Measurements from ENCODE around the gene EHMT1. TPM values are rescaled to one million over a fixed set of nuclear protein-coding genes. Genes with fewer than 3 reads are reported as not detected.

EHMT1 gene
- total and polyA plus RNA-seq, 2 of the 13 experiments (the other 11 are each of a cell fraction or from before 2014, with no cell fraction given), result 23.0 to 27.1 TPM

DNA sequence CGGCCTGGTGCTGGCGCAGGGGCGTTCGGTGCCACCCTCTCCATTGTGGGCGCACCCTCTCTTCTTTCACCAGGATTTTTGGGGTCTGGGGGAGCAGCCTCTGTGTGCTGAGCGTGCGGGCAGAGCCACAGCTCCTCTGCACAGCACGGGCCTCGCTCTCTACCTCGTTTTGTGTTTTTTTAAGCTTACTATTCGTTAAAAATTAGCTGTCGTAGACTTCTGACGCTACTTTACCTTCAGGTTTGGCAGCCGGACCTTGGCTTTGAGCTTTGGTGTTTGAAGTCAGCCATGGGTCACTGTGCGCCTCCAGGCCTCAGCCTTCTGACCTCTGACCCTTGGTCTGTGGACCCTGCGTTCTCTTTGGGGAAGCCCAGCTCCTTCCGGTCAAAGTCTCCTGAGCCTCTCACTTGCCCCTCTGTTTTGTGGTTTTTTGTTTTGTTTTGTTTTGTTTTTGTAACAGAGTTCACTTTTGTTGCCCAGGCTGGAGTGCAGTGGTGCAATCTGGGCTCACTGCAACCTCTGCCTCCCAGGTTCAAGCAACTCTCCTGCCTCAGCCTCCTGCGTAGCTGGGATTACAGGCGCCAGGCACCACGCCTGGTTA, 170.6 kb downstream of the EHMT1 start (continued):
- TF ChIP-seq, protein P1, sequence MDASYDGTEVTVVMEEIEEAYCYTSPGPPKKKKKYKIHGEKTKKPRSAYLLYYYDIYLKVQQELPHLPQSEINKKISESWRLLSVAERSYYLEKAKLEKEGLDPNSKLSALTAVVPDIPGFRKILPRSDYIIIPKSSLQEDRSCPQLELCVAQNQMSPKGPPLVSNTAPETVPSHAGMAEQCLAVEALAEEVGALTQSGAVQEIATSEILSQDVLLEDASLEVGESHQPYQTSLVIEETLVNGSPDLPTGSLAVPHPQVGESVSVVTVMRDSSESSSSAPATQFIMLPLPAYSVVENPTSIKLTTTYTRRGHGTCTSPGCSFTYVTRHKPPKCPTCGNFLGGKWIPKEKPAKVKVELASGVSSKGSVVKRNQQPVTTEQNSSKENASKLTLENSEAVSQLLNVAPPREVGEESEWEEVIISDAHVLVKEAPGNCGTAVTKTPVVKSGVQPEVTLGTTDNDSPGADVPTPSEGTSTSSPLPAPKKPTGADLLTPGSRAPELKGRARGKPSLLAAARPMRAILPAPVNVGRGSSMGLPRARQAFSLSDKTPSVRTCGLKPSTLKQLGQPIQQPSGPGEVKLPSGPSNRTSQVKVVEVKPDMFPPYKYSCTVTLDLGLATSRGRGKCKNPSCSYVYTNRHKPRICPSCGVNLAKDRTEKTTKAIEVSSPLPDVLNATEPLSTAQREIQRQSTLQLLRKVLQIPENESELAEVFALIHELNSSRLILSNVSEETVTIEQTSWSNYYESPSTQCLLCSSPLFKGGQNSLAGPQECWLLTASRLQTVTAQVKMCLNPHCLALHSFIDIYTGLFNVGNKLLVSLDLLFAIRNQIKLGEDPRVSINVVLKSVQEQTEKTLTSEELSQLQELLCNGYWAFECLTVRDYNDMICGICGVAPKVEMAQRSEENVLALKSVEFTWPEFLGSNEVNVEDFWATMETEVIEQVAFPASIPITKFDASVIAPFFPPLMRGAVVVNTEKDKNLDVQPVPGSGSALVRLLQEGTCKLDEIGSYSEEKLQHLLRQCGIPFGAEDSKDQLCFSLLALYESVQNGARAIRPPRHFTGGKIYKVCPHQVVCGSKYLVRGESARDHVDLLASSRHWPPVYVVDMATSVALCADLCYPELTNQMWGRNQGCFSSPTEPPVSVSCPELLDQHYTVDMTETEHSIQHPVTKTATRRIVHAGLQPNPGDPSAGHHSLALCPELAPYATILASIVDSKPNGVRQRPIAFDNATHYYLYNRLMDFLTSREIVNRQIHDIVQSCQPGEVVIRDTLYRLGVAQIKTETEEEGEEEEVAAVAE (CRISPR knock-in tag; IDR thresholded peaks at IDR 0.05; ENCODE audit: borderline replicate concordance), result peak; percentile 48; the same call in 1 of the 2 replicates
- TF ChIP-seq, protein P2, sequence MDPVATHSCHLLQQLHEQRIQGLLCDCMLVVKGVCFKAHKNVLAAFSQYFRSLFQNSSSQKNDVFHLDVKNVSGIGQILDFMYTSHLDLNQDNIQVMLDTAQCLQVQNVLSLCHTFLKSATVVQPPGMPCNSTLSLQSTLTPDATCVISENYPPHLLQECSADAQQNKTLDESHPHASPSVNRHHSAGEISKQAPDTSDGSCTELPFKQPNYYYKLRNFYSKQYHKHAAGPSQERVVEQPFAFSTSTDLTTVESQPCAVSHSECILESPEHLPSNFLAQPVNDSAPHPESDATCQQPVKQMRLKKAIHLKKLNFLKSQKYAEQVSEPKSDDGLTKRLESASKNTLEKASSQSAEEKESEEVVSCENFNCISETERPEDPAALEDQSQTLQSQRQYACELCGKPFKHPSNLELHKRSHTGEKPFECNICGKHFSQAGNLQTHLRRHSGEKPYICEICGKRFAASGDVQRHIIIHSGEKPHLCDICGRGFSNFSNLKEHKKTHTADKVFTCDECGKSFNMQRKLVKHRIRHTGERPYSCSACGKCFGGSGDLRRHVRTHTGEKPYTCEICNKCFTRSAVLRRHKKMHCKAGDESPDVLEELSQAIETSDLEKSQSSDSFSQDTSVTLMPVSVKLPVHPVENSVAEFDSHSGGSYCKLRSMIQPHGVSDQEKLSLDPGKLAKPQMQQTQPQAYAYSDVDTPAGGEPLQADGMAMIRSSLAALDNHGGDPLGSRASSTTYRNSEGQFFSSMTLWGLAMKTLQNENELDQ (CRISPR knock-in tag; IDR thresholded peaks at IDR 0.05; ENCODE audit: borderline replicate concordance), result no peak
- TF ChIP-seq, protein P3, sequence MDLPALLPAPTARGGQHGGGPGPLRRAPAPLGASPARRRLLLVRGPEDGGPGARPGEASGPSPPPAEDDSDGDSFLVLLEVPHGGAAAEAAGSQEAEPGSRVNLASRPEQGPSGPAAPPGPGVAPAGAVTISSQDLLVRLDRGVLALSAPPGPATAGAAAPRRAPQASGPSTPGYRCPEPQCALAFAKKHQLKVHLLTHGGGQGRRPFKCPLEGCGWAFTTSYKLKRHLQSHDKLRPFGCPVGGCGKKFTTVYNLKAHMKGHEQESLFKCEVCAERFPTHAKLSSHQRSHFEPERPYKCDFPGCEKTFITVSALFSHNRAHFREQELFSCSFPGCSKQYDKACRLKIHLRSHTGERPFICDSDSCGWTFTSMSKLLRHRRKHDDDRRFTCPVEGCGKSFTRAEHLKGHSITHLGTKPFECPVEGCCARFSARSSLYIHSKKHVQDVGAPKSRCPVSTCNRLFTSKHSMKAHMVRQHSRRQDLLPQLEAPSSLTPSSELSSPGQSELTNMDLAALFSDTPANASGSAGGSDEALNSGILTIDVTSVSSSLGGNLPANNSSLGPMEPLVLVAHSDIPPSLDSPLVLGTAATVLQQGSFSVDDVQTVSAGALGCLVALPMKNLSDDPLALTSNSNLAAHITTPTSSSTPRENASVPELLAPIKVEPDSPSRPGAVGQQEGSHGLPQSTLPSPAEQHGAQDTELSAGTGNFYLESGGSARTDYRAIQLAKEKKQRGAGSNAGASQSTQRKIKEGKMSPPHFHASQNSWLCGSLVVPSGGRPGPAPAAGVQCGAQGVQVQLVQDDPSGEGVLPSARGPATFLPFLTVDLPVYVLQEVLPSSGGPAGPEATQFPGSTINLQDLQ (CRISPR knock-in tag; IDR thresholded peaks at IDR 0.05), result no peak
- TF ChIP-seq MAFK (conservative IDR thresholded peaks at IDR 0.05 in 1 of 2, IDR thresholded peaks at IDR 0.05 in 1 of 2; ENCODE audit: low read length in 2 of 2), result no peak
- peak; percentile 82 for TF ChIP-seq TBX2 (CRISPR knock-in tag; IDR thresholded peaks at IDR 0.05; ENCODE audit: borderline replicate concordance)
- no peak for TF ChIP-seq ZNF891 (CRISPR knock-in tag; IDR thresholded peaks at IDR 0.05)
- no peak for TF ChIP-seq TEAD2 (CRISPR knock-in tag; IDR thresholded peaks at IDR 0.05)
- TF ChIP-seq HDAC1 (CRISPR knock-in tag; IDR thresholded peaks at IDR 0.05), result peak; percentile 81
- no peak for TF ChIP-seq ETV6 (CRISPR knock-in tag; conservative IDR thresholded peaks at IDR 0.05)
- TF ChIP-seq LCORL (IDR thresholded peaks at IDR 0.05), result peak; percentile 86
- peak; percentile 95 for TF ChIP-seq LCORL (CRISPR knock-in tag; IDR thresholded peaks at IDR 0.05)
- TF ChIP-seq, protein P4, sequence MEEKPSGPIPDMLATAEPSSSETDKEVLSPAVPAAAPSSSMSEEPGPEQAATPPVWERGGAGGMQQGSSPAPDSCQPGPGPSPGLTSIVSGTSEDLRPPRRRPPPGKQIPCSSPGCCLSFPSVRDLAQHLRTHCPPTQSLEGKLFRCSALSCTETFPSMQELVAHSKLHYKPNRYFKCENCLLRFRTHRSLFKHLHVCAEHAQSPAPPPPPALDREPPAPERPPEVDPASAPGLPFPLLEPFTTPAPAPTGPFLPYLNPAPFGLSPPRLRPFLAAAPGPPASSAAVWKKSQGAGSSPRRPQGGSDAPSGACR (CRISPR knock-in tag; IDR thresholded peaks at IDR 0.05), result peak; percentile 87; the same call in 1 of the 2 replicates
- no peak for TF ChIP-seq HOXA9 (CRISPR knock-in tag; IDR thresholded peaks at IDR 0.05; ENCODE audit: borderline replicate concordance)
- TF ChIP-seq FOXO1 (CRISPR knock-in tag; IDR thresholded peaks at IDR 0.05), result peak; percentile 73; the same call in 1 of the 2 replicates
- peak; percentile 36; the same call in 1 of the 2 replicates for TF ChIP-seq ZMYM3 (CRISPR knock-in tag; IDR thresholded peaks at IDR 0.05)
- TF ChIP-seq ZMAT3 (CRISPR knock-in tag; conservative IDR thresholded peaks at IDR 0.05), result no peak
- TF ChIP-seq ZNF746 (CRISPR knock-in tag; IDR thresholded peaks at IDR 0.05), result 0 out of 2 replicates have a peak, but pooled peaks have one; percentile 36
- no peak for TF ChIP-seq TCF12 (IDR thresholded peaks at IDR 0.05)
- peak; percentile 82 for TF ChIP-seq TCF12 (CRISPR knock-in tag; IDR thresholded peaks at IDR 0.05)
- peak; percentile 44; the same call in 1 of the 2 replicates for TF ChIP-seq ZNF441 (CRISPR knock-in tag; IDR thresholded peaks at IDR 0.05; ENCODE audit: borderline replicate concordance)

All from HepG2 (cell line).